HEK293 (cell line): ENCODE measurements around the gene AGO1.
"Not testable (repeated sequence)": the region's sequence is repeated elsewhere in the genome, so short reads cannot be mapped to it uniquely, and the experiment has no call there.

Experiments used
- TSHZ1 ChIP-seq: fragments of 450-650 bp; formaldehyde crosslinking; IDR thresholded peaks from 2 replicates; pipeline ENCODE4 v1.5.1; 2016; ENCODE audit warnings: missing biosample characterization, missing genetic modification characterization, borderline replicate concordance
- ZNF274 ChIP-seq, 2 experiments: fragments of 200-500 bp in 1 of 2; fragments of 450-650 bp in 1 of 2; sonication (Bioruptor generic) in 1 of 2; formaldehyde crosslinking in 1 of 2; IDR thresholded peaks; 2 replicates each; pipeline versions ENCODE4 v1.5.1 to v1.6.1; 2014 to 2016; ENCODE audit warnings: borderline replicate concordance in 1 of 2, inconsistent platforms in 1 of 2, low read length in 1 of 2, missing biosample characterization in 1 of 2, missing genetic modification characterization in 1 of 2
- ZNF416 ChIP-seq: fragments of 450-650 bp; formaldehyde crosslinking; IDR thresholded peaks from 2 replicates; pipeline ENCODE4 v1.5.1; 2016; ENCODE audit warnings: missing biosample characterization, missing genetic modification characterization
- ZSCAN5A ChIP-seq: fragments of 450-650 bp; formaldehyde crosslinking; IDR thresholded peaks from 2 replicates; pipeline ENCODE4 v1.5.1; 2016; ENCODE audit warnings: missing biosample characterization, missing genetic modification characterization

- TF ChIP-seq TSHZ1 (tag by site-specific recombination); ZNF416 (tag by site-specific recombination); ZSCAN5A (tag by site-specific recombination); ZNF274 (IDR thresholded peaks at IDR 0.05; ENCODE audit: low read length); ZNF274 (tag by site-specific recombination; IDR thresholded peaks at IDR 0.05; ENCODE audit: borderline replicate concordance): not testable (repeated sequence)
Observed at GRCh38 chr1:35964277-35964676, 81.3 kb downstream of the AGO1 start.
